Mucosa of stomach (tissue), 1 donor: ENCODE measurements around the gene TBL1XR1.
"Not testable (repeated sequence)": the region's sequence is repeated elsewhere in the genome, so short reads cannot be mapped to it uniquely, and the experiment has no call there.

Source experiments
- H3K27me3 ChIP-seq: one replicate; pipeline ENCODE4 v1.7.0; 2013; ENCODE audit warnings: mild to moderate bottlenecking, low read length; ENCODE audit not compliant: control insufficient read depth, insufficient read depth
- H3K36me3 ChIP-seq: one replicate; pipeline ENCODE4 v1.7.0; 2013; ENCODE audit warnings: low read length; ENCODE audit not compliant: control insufficient read depth, insufficient read depth
- H3K4me1 ChIP-seq: one replicate; pipeline ENCODE4 v1.7.0; 2013; ENCODE audit warnings: mild to moderate bottlenecking, low read length; ENCODE audit not compliant: control insufficient read depth, insufficient read depth
- H3K4me3 ChIP-seq: one replicate; pipeline ENCODE4 v1.7.0; 2013; ENCODE audit warnings: low read length
- H3K9ac ChIP-seq: one replicate; pipeline ENCODE4 v1.7.0; 2013; ENCODE audit warnings: mild to moderate bottlenecking, low read length, moderate library complexity
- H3K9me3 ChIP-seq: one replicate; pipeline ENCODE4 v1.7.0; 2013; ENCODE audit warnings: mild to moderate bottlenecking, low read length, moderate library complexity; ENCODE audit not compliant: control insufficient read depth
- donor health status: Pancreatic carcinoma.

The TBL1XR1 gene

GRCh38 chr3:177000159-177000558 is 197.1 kb downstream of the TBL1XR1 start:
- H3K9ac ChIP-seq, H3K4me3 ChIP-seq, H3K4me1 ChIP-seq, H3K9me3 ChIP-seq, H3K36me3 ChIP-seq, H3K27me3 ChIP-seq: not testable (repeated sequence)

DNA sequence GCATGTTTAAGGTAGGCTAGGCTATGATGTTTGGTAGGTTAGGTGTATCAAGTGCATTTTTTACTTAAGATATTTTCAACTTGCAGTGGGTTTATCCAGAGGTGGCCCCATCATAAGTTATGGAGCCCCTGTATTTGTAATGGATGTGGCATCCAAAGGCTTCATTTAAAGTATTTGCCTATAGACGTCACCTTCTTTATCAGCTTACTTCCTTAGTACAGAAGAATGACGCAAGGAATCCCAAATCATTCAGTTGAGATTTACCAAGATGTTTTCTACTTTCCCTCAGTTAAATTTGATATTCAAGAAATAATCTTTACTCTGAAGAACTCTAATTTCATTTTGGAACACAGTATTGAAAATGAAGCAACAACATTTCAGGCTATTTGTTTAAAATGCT is 201.3 kb downstream of the TBL1XR1 start:
- H3K4me1 ChIP-seq = no peaks in the 10 kb centered on the region
- H3K9ac ChIP-seq = no peak overlapping the region
- no peaks in the 10 kb centered on the region for H3K36me3 ChIP-seq
- no peaks in the 10 kb centered on the region for H3K27me3 ChIP-seq
- H3K9me3 ChIP-seq = no peaks in the 10 kb centered on the region
- no peak overlapping the region for H3K4me3 ChIP-seq

- Histone ChIP-seq H3K9ac (no peak overlapping the region), H3K27me3 (no peaks in the 10 kb centered on the region), H3K36me3 (no peaks in the 10 kb centered on the region), H3K4me1 (no peaks in the 10 kb centered on the region), H3K4me3 (no peak overlapping the region), H3K9me3 (no peaks in the 10 kb centered on the region)
Observed at GRCh38 chr3:176994891-176995781, 202.1 kb downstream of the TBL1XR1 start.

DNA sequence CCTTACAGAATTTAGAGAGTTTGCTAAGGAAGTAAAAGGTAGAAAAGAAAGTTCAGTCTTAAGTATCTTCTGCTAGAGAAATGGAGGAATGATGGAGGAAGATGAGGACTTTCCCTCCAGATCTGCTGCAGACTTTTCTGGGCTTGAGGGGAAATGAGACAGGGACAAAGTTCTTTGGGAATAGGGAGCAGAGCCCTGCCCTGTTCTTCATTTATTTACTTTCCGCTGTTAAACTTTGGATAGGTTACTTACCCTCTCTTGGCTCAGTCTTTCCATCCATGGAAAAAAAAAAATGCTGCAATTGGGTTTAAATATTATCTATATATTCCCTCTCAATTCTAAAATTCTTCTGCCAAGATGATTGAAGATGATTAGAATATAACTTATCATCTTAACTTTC is 202.9 kb downstream of the TBL1XR1 start:
- Histone ChIP-seq H3K9me3 (no peaks in the 10 kb centered on the region), H3K36me3 (no peaks in the 10 kb centered on the region), H3K4me3 (no peak overlapping the region), H3K4me1 (no peaks in the 10 kb centered on the region), H3K9ac (no peak overlapping the region), H3K27me3 (no peaks in the 10 kb centered on the region)

GRCh38 chr3:176992978-176993377 is 204.3 kb downstream of the TBL1XR1 start:
- Histone ChIP-seq H3K27me3 (no peaks in the 10 kb centered on the region), H3K4me1 (no peaks in the 10 kb centered on the region), H3K4me3 (no peak overlapping the region), H3K9me3 (no peaks in the 10 kb centered on the region), H3K36me3 (no peaks in the 10 kb centered on the region), H3K9ac (no peak overlapping the region)

DNA sequence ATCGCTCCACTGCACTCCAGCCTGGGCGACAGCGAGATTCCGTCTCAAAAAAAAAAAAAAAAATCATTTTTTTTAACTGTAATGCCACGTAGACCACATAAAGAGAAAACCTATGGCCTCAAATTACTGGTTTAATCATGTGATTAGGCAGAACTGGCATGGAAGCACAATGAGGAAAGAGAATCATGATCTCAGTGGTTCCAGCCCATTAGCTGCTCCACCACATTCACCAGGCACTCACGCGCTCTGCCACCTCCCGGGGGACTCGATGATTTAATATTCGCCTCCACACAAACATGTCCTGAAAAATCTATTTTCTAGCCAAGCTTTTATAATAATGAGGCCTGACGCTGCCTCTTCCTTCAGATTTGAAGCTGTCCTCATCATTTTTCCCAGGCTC is 204.7 kb downstream of the TBL1XR1 start:
- Histone ChIP-seq H3K9ac (no peak overlapping the region), H3K4me1 (no peaks in the 10 kb centered on the region), H3K9me3 (no peaks in the 10 kb centered on the region), H3K27me3 (no peaks in the 10 kb centered on the region), H3K36me3 (no peaks in the 10 kb centered on the region), H3K4me3 (no peak overlapping the region)

DNA sequence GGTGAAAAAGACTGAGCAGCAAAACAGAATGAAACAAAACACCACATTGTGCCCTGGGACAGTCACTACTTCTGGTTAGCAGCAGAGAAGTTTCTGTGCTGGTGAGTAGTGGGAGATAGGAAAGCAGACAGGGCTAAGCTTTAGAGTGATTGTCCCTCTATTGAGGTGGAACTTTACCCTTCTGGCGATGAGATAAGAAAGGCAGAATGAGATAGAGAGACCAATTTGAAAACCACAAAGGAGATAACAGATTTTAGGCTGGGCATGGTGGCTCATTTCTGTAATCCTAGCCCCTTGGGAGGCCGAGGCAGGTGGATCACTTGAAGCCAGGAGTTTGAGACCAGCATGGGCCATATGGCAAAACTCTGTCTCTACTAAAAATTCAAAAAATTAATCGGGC is 208.5 kb downstream of the TBL1XR1 start:
- Histone ChIP-seq H3K4me3 (no peak overlapping the region), H3K9ac (no peak overlapping the region), H3K9me3 (no peaks in the 10 kb centered on the region), H3K4me1 (no peaks in the 10 kb centered on the region), H3K36me3 (no peaks in the 10 kb centered on the region), H3K27me3 (no peaks in the 10 kb centered on the region)

DNA sequence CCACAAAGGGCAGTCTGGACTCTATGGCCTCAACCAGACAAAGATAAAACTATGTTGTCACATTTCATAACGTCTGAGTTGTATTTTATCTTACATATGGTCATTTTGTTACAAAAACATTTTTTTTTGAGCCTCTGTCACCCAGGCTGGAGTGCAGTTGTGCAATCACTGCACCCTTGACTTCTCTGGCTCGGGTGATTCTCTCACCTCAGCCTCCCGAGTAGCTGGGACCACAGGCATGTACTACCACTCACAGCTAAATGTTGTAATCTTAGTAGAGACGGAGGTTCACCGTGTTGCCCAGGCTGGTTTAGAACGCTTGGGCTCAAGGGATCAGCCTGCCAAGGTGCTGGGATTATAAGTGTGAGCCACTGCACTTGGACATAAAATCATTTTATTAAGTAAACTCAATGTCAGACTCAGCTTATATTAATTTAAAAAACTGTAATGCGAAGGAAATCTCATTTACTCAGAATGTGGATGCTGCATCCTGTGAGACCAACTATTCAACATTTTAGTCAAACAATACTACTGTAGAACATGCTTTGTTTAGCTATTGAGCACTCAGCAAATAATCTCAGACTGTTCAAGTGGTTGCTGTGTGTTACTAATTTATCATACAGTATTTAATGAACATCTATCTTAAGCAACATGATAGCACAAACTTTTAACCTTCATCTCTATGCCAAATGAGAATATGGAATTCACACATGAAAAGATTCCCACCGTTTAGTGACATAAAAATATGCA is 209.2 kb downstream of the TBL1XR1 start:
- Histone ChIP-seq H3K9me3 (no peaks in the 10 kb centered on the region), H3K4me3 (no peak overlapping the region), H3K36me3 (no peaks in the 10 kb centered on the region), H3K27me3 (no peaks in the 10 kb centered on the region), H3K9ac (no peak overlapping the region), H3K4me1 (no peaks in the 10 kb centered on the region)

DNA sequence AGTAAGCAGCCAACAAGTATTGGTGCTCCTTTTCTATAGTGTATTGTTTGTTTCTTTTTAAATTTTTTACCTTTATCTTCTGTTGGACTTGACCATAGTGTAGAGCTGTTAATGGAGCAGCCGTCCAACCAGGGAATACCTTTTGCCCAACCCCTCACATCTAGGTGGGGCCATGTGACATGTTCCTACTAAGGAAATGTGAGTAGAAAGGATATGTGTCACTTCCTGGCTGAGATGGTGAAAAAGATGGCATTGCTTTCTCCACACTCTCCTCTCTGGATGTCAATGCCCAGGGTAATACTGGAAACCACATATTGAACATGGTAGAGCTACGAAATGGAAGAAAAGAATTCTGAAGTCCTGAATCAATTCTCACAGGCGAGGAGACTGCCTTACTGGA is 218.8 kb downstream of the TBL1XR1 start:
- no peaks in the 10 kb centered on the region for H3K27me3 ChIP-seq
- no peaks in the 10 kb centered on the region for H3K4me1 ChIP-seq
- no peak overlapping the region for H3K9ac ChIP-seq
- H3K36me3 ChIP-seq = no peaks in the 10 kb centered on the region
- H3K9me3 ChIP-seq = no peaks in the 10 kb centered on the region
- no peak overlapping the region for H3K4me3 ChIP-seq

GRCh38 chr3:176977331-176977730 is 220.0 kb downstream of the TBL1XR1 start:
- H3K4me3 ChIP-seq = no peak overlapping the region
- no peaks in the 10 kb centered on the region for H3K27me3 ChIP-seq
- no peaks in the 10 kb centered on the region for H3K36me3 ChIP-seq
- no peak overlapping the region for H3K9ac ChIP-seq
- H3K9me3 ChIP-seq = no peaks in the 10 kb centered on the region
- H3K4me1 ChIP-seq = no peaks in the 10 kb centered on the region

DNA sequence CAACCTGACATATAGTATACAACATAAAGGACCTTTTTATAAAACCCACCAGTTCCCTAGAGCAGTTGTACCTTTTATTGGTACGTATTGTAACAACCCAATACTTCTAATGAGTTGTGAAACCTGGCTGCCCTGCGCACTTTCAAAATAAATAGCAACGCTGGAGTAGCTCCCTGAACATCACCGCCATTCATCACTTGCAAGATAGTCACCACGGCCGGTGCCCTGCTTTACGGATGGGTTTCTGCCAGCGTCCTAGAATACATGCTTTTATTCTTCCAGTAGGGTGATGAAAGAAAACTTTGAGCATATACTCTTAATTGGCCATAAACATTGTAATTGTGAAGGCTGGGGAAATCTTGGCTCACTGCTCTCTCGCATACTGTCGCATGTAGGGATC is 220.7 kb downstream of the TBL1XR1 start:
- Histone ChIP-seq H3K9ac (no peak overlapping the region), H3K36me3 (no peaks in the 10 kb centered on the region), H3K4me1 (no peaks in the 10 kb centered on the region), H3K27me3 (no peaks in the 10 kb centered on the region), H3K4me3 (no peak overlapping the region), H3K9me3 (no peaks in the 10 kb centered on the region)

DNA sequence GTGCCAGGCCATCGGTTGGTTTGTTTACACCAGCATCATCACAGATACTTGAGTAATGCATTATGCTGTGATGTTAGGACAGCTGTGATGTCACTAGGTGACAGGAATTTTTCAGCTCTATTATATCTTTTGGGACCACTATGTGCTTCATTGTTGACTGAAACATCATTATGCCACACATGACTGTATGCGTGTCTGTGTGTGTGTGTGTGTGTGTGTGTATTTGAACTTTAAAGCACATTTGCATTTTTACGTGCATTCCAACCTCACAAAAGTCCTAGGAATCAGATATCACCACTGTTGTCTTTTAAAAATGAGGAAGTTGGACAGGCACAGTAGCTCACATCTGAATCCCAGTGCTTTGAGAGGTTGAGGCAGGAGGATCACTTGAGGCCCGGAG is 223.0 kb downstream of the TBL1XR1 start:
- no peaks in the 10 kb centered on the region for H3K36me3 ChIP-seq
- no peak overlapping the region for H3K4me3 ChIP-seq
- no peaks in the 10 kb centered on the region for H3K9me3 ChIP-seq
- H3K9ac ChIP-seq = no peak overlapping the region
- H3K27me3 ChIP-seq = no peaks in the 10 kb centered on the region
- H3K4me1 ChIP-seq = no peaks in the 10 kb centered on the region
